Right lobe of liver (tissue), 6 donors: ENCODE measurements around the gene PCK1. TPM values are rescaled to one million over a fixed set of nuclear protein-coding genes. Genes with fewer than 3 reads are reported as not detected.

ENCODE experiments used
- ATAC-seq, 4 donors: fragments of 200-7000 bp; cut with Tn5 transposase; one replicate each; pipeline ENCODE4 v1.9.1; 2020; ENCODE audit warnings: mild to moderate bottlenecking in 4 of 4, moderate library complexity in 4 of 4
- DNase-seq, 3 donors: peaks; one replicate each; pipeline ENCODE4 v3.0.0-alpha.2; 2020
- H3K27ac ChIP-seq, 3 donors: fragments of 200-600 bp; one replicate each; pipeline ENCODE4 v1.8.0; 2022
- H3K27me3 ChIP-seq, 2 donors: fragments of 200-600 bp; one replicate each; pipeline ENCODE4 v1.8.0; 2022
- H3K36me3 ChIP-seq, 4 donors: fragments of 200-600 bp; sonication (generic) in 1 of 4; one replicate each; pipeline versions ENCODE4 v1.5.1 to v1.8.0; 2017 to 2022; ENCODE audit warnings: control low read depth in 1 of 4
- H3K4me1 ChIP-seq, 4 donors: fragments of 200-600 bp; sonication (generic) in 1 of 4; one replicate each; pipeline versions ENCODE4 v1.5.1 to v1.8.0; 2017 to 2022; ENCODE audit warnings: control low read depth in 1 of 4
- H3K4me3 ChIP-seq, 3 donors: fragments of 200-600 bp; one replicate each; pipeline ENCODE4 v1.8.0; 2022
- H3K9me3 ChIP-seq, 4 donors: fragments of 200-600 bp; sonication (generic) in 1 of 4; one replicate each; pipeline versions ENCODE4 v1.5.1 to v1.8.0; 2017 to 2022; ENCODE audit warnings: control low read depth in 1 of 4
- POLR2A ChIP-seq: fragments of 450-650 bp; IDR thresholded peaks from one replicate; pipeline ENCODE4 v1.6.1; 2017; ENCODE audit warnings: antibody characterized with exemption, mild to moderate bottlenecking
- WGBS: methylation state at CpG from one replicate; pipeline ENCODE4 v1.1.6; 2018; ENCODE audit warnings: low coverage, low lambda C conversion rate; ENCODE audit not compliant: insufficient coverage; ENCODE audit errors: missing lambda C conversion rate; 5-methylcytosine and 5-hydroxymethylcytosine counted together
- intact Hi-C, 2 donors: fragments of 100-400 bp; cut with DNase I; formaldehyde crosslinking; loops; one replicate each; pipeline versions ENCODE4 v1.11.2 to v1.14.1; 2022
- total RNA-seq, 6 experiments: library from RNA; depleted of rRNA in 2 of 6; stranded (reverse); fragments of >200 nt in 2 of 6; fragmentation: NEBNext Ultra II Directional in 3 of 6; extraction: Animal tissue kit (Norgen Biotek cat#: 25700) in 3 of 6; gene quantifications; one replicate each; pipeline versions ENCODE4 v1.1.0 to v1.2.4, GENCODE V29; 2016 to 2023
- TF ChIP-seq, protein P1 (sequence below), 4 donors: fragments of 200-600 bp in 3 of 4; fragments of 450-650 bp in 1 of 4; IDR thresholded peaks; one replicate each; pipeline versions ENCODE4 v1.5.1 to v1.8.0; 2016 to 2022; ENCODE audit warnings: antibody characterized with exemption in 4 of 4, mild to moderate bottlenecking in 2 of 4
- donor health status: DM: no; HTN: yes; CAD: no.
- donor health status: DM: no; HTN: no; CAD: no.
- donor health status: DM: no; HTN: no; CAD: no.
- donor health status: DM: no; HTN: yes; CAD: no.
- donor health status: DM: no; HTN: yes; CAD: no.

PCK1 gene
- total RNA-seq, 6 experiments from 2014 or later: 187 to 1,757 (median 778) TPM

DNA sequence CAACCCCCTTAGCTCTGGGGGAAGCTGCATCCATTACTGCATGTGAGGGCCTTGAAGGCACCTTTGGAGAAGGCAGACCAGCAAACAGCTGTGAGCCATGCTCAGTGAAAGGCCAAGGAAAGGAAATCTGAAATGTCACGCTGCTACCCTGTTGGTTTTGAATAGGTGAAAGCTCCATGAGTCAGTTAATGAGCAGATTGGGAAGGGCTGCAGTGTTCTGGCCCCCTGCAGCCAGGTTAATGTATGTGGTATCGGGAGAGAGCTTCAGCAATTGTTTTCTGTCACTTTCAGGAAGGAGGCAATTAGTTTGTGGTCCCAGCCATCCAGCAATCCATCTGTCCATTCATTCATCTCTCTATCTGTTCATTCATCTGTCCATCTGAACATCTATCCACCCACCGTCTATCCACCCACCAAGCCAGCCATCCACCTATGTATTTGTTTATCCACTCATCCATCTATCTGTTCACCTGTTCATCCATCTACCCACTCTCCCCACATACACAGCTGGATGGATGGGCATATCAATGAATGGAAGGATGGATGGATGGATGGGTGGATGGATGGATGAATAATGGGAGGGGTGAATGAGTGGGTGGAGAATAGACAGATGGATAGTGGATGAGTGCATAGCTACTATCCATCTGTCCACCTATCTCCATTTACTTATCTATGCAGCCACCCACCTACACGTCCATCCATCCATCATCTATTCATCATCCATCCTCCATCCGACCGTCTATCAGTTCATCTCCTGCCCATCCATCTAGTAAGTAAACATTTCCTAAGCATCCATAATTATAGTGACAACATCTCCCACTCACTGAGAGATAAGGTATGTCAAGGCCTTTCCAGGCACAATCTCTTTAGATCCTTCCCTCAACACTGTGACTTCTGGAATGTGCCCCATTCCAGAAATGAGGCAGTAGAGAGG is 16.0 kb downstream of the PCK1 start:
- H3K27me3 ChIP-seq: no peaks in the 10 kb centered on the region
- peaks cover 0 to 41% (median 18%) of the 10 kb centered on the region in 4 donors for H3K4me1 ChIP-seq
- H3K27ac ChIP-seq: peak overlapping the region in 2 of 3 donors; percentile 58 to 82
- no peaks in the 10 kb centered on the region for H3K36me3 ChIP-seq
- DNase-seq: no peak
- WGBS: 39% methylated on average over 5 of the region's 6 CpGs
- intact Hi-C loops: no loop called here
- H3K9me3 ChIP-seq: no peaks in the 10 kb centered on the region
- TF ChIP-seq, protein P1, sequence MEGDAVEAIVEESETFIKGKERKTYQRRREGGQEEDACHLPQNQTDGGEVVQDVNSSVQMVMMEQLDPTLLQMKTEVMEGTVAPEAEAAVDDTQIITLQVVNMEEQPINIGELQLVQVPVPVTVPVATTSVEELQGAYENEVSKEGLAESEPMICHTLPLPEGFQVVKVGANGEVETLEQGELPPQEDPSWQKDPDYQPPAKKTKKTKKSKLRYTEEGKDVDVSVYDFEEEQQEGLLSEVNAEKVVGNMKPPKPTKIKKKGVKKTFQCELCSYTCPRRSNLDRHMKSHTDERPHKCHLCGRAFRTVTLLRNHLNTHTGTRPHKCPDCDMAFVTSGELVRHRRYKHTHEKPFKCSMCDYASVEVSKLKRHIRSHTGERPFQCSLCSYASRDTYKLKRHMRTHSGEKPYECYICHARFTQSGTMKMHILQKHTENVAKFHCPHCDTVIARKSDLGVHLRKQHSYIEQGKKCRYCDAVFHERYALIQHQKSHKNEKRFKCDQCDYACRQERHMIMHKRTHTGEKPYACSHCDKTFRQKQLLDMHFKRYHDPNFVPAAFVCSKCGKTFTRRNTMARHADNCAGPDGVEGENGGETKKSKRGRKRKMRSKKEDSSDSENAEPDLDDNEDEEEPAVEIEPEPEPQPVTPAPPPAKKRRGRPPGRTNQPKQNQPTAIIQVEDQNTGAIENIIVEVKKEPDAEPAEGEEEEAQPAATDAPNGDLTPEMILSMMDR (IDR thresholded peaks at IDR 0.05): no peak
- TF ChIP-seq POLR2A: no peak
- no peak for ATAC-seq
- H3K4me3 ChIP-seq: no peak overlapping the region

DNA sequence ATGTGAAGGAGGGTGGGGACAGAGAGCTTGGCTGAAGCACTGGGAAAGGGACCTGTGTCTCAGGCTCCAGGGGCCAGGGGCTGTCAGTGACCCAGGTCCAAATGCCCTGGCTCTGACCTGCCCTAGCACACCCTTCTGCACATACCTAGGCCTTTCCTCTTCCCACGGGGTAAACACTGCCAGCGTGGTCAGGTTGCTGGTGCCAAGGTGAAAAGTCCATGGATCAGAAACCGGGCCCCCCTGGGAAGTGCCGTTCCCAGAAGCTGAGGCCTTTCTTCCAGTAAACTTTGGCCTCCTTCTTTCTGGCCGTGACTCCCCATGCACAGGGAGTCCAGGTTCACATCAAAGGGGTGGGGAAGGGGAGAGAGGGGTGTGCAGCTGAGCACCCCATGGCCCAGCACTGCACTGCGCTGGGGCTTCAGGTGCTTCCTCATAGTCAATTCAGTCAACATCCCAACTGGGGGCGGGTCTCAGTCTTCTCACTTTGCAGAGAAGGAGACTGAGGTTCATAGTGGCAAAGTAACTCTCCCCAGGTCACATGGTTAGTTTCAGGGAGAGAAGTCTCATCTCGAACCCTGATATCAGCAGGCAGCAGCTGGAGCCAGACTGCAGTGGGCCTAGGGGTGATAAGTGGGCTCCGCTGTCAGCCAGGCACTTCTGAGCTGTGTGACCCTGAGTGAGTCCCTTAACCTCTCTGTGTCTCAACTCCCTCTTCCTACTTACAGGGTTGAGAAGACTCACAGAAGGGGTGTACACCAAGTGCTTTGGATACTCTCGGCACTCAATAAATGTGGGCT is 17.0 kb downstream of the PCK1 start:
- H3K4me1 ChIP-seq: peaks cover 0 to 49% (median 21%) of the 10 kb centered on the region in 4 donors
- 29% methylated on average over 1 of the region's 10 CpGs for WGBS
- H3K36me3 ChIP-seq: no peaks in the 10 kb centered on the region
- H3K4me3 ChIP-seq: no peak overlapping the region
- DNase-seq: peak; percentile 75 to 92 (median 89)
- no peaks in the 10 kb centered on the region for H3K9me3 ChIP-seq
- peak; percentile 86 to 91 (median 89) for ATAC-seq
- intact Hi-C loops: no loop called here
- TF ChIP-seq, protein P1 (IDR thresholded peaks at IDR 0.05): no peak
- no peak for TF ChIP-seq POLR2A
- H3K27ac ChIP-seq: peak overlapping the region; percentile 40 to 82 (median 75)
- H3K27me3 ChIP-seq: no peaks in the 10 kb centered on the region

DNA sequence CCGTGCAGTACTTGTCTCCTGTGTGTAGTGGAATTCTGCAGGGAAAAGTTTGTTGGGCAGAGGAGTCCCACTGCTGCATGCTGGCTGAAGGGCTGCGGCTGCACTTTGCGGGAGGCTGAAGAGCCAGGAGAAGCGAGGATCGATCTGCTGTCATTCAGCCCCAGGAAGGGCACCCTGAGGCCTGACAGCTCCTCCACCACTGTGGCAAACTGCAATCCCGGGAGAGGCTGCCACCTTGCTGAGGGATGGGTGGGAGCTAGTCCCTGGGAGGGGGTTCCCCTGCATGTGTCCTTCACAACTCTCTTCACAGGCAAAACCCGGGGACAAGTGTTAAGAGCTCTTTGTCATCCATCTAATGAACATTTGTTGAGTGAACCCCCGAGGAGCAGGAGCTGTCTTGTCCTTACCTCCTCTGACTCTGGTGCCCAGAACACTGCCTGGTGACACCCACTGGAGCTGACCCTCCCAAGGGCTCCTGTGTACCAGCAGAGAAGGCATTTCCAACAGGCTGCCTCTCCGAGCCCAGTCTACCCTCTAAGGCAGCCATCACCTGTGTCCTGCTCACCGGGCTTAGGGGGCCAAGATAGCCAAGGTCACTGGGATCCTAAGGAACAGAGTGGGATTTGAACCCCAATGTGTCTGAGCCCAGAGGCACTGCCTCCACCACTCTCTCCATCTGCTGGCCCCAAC is 17.7 kb downstream of the PCK1 start:
- DNase-seq (peak in 1 of 3 donors; percentile 55), ATAC-seq (peak in 3 of 4 donors; percentile 2 to 21 (median 5))
- no peaks in the 10 kb centered on the region for H3K36me3 ChIP-seq
- no peaks in the 10 kb centered on the region for H3K9me3 ChIP-seq
- no peak for TF ChIP-seq POLR2A
- TF ChIP-seq, protein P1 (IDR thresholded peaks at IDR 0.05): no peak
- H3K27me3 ChIP-seq: no peaks in the 10 kb centered on the region
- WGBS: 48% methylated on average over 3 of the region's 10 CpGs
- intact Hi-C loops: no loop called here
- peaks cover 0 to 49% (median 21%) of the 10 kb centered on the region in 4 donors for H3K4me1 ChIP-seq
- no peak overlapping the region for H3K4me3 ChIP-seq
- H3K27ac ChIP-seq: peak overlapping the region in 2 of 3 donors; percentile 75 to 82

DNA sequence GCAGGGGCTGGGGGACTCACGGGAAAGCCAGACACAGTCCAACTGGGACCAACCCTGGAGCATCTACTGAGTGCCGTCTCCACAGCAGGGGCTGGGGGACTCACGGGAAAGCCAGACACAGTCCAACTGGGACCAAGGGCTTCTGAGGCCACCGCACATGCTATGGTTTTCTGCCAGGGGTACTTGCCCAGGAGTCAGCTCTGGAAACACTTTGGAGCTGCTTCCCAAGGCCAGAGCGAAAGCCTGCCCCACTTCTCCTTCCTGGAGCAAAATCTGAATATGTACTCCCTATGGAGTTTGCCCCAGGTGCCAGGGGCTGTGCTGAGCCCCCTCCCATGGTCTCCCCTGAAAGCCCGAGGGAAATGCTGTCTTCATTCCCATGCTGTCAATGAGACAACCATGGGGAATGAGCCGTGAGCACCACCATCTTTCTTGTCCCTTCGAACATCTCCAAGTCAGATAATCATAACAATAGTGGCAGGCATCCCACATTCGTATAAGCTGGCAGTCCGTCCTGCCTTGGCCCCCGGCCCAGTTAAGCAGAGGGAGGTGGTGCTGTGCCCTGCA is 18.5 kb downstream of the PCK1 start:
- H3K9me3 ChIP-seq: no peaks in the 10 kb centered on the region
- 33% methylated on average over 3 of the region's 11 CpGs for WGBS
- no peak for ATAC-seq
- no peak overlapping the region for H3K27ac ChIP-seq
- peaks cover 0 to 43% (median 17%) of the 10 kb centered on the region in 4 donors for H3K4me1 ChIP-seq
- intact Hi-C loops: no loop called here
- no peaks in the 10 kb centered on the region for H3K36me3 ChIP-seq
- H3K4me3 ChIP-seq: no peak overlapping the region
- peak in 1 of 3 donors; percentile 33 for DNase-seq
- no peaks in the 10 kb centered on the region for H3K27me3 ChIP-seq
- TF ChIP-seq POLR2A: no peak
- TF ChIP-seq, protein P1 (IDR thresholded peaks at IDR 0.05): no peak
